WTC11 (cell line): Measurements from ENCODE around the gene KIF3B.
"Not testable (repeated sequence)": the region's sequence is repeated elsewhere in the genome, so short reads cannot be mapped to it uniquely, and the experiment has no call there.

Source experiments
- AFF4 ChIP-seq: sonication (generic); formaldehyde crosslinking; IDR thresholded peaks from 2 replicates; pipeline ENCODE4 v1.8.1; 2023; ENCODE audit warnings: mild to moderate bottlenecking, missing genetic modification reagents, borderline replicate concordance
- ATF3 ChIP-seq: sonication (generic); formaldehyde crosslinking; conservative IDR thresholded peaks from 2 replicates; pipeline ENCODE4 v1.8.1; 2022; ENCODE audit warnings: mild to moderate bottlenecking, missing genetic modification reagents
- CTCF ChIP-seq: fragments of 200-600 bp; IDR thresholded peaks from 2 replicates; pipeline ENCODE4 v1.8.0; 2022; ENCODE audit warnings: antibody characterized with exemption
- E2F5 ChIP-seq: sonication (generic); formaldehyde crosslinking; IDR thresholded peaks from 2 replicates; pipeline ENCODE4 v1.8.1; 2022; ENCODE audit warnings: mild to moderate bottlenecking, moderate library complexity, missing genetic modification reagents
- NR2C2 ChIP-seq: sonication (generic); formaldehyde crosslinking; IDR thresholded peaks from 2 replicates; pipeline ENCODE4 v1.8.0; 2022; ENCODE audit warnings: mild to moderate bottlenecking, missing genetic modification reagents
- SP1 ChIP-seq: sonication (generic); formaldehyde crosslinking; conservative IDR thresholded peaks from 2 replicates; pipeline ENCODE4 v1.8.1; 2022; ENCODE audit warnings: missing genetic modification reagents
- STAT6 ChIP-seq: sonication (generic); formaldehyde crosslinking; conservative IDR thresholded peaks from 2 replicates; pipeline ENCODE4 v1.8.1; 2023; ENCODE audit warnings: mild to moderate bottlenecking, low read depth, missing genetic modification reagents, moderate library complexity
- ZNF138 ChIP-seq: sonication (generic); formaldehyde crosslinking; conservative IDR thresholded peaks from 2 replicates; pipeline ENCODE4 v1.8.1; 2022; ENCODE audit warnings: mild to moderate bottlenecking, moderate library complexity, missing genetic modification reagents

- not testable (repeated sequence) for TF ChIP-seq CTCF; STAT6 (CRISPR knock-in tag); SP1 (CRISPR knock-in tag); ZNF138 (CRISPR knock-in tag); E2F5; AFF4 (CRISPR knock-in tag); NR2C2 (CRISPR knock-in tag); ATF3 (CRISPR knock-in tag)
Observed at GRCh38 chr20:32246208-32246607, 31.2 kb upstream of the KIF3B start.
